ENCODE data around the gene CST9.
"Not testable (repeated sequence)": the region's sequence is repeated elsewhere in the genome, so short reads cannot be mapped to it uniquely, and the experiment has no call there.

The CST9 gene

GRCh38 chr20:23623666-23624323 is 18.1 kb upstream of the CST9 start:
- no peak for DNase-seq (ENCODE audit: low spot score)

GRCh38 chr20:23622839-23623343 is 17.2 kb upstream of the CST9 start:
- peak; percentile 94 for DNase-seq (ENCODE audit: low spot score)

GRCh38 chr20:23622401-23622800 is 16.7 kb upstream of the CST9 start:
- DNase-seq (ENCODE audit: low spot score) = not testable (repeated sequence)

DNA sequence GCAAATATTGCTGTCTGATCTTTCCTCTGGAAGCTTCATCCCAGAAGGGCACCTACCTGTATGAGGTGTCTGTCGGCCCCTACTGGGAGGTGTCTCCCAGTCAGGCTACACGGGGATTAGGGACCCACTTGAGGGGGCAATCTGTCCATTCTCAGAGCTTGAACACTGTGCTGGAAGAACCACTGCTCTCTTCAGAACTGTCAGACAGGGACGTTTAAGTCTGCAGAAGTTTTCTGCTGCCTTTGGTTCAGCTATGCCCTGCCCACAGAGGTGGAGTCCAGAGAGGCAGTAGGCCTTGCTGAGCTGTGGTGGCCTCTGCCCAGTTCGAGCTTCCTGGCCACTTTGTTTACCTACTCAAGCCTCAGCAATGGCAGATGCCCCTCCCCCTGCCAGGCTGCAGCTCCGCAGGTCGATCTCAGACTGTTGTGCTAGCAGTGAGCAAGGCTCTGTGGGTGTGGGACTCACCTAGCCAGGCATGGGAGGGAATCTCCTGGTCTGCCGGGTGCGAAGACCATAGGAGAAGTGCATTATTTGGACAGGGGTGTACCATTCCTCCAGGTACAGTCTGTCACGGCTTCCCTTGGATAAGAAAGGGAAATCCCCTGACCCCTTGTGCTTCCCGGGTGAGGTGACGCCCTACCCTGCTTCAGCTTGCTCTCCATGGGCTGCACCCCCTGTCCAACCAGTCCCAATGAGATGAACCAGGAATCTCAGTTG is 15.1 kb upstream of the CST9 start:
- DNase-seq (ENCODE audit: low spot score) = not testable (repeated sequence)

- no peak for DNase-seq (ENCODE audit: low spot score)
Observed at GRCh38 chr20:23614163-23614562, 8.4 kb upstream of the CST9 start.

DNA sequence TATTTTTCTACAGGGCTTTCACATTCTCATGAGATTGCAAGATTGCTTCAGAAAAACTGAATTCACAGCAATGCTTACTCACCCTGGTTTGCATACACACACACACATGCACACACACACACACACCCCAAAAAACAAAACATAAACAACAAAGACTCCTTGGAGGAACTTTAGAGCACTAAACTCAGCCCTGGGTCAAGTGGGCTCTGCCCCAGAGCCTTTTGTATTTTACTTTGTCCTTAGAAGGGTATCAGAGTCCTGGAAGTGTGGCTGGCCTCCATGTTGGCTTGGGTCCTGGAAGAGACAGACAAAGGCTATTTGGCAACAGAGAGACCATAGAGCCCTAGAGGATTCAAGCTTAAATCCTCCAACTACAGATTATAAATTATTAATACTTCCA is 8.0 kb upstream of the CST9 start:
- DNase-seq (ENCODE audit: low spot score) = no peak

- no peak for DNase-seq (ENCODE audit: low spot score)
Observed at GRCh38 chr20:23612396-23612795, 6.7 kb upstream of the CST9 start.

- no peak for DNase-seq (ENCODE audit: low spot score)
Observed at GRCh38 chr20:23609486-23610109, 3.9 kb upstream of the CST9 start.

- DNase-seq (ENCODE audit: low spot score) = no peak
Observed at GRCh38 chr20:23608251-23608846, 2.6 kb upstream of the CST9 start.

GRCh38 chr20:23607497-23608245 is 2.0 kb upstream of the CST9 start:
- DNase-seq (ENCODE audit: low spot score) = no peak

DNA sequence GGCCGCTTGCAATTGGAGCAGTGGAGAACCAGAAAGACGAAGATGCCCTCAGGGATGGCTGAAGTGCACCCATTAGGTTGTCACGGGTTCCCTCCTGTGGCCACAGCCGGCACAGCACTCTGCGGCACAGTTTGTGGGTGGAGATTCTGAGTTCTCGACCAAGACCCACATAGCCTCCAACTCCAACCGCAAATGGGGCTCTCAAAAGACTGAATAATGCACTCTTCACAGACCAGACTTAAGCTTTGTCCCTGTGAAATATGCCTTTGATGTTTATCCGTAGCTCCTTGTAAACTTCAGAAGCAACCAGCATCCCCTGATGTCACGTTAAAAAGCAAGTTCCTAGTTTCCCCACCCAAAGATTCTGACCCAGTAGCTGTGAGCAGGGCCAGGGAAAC is 934 bp upstream of the CST9 start:
- peak; percentile 93 for DNase-seq (ENCODE audit: low spot score)

GRCh38 chr20:23604306-23604705 is 1.4 kb downstream of the CST9 start:
- no peak for DNase-seq (ENCODE audit: low spot score)

DNA sequence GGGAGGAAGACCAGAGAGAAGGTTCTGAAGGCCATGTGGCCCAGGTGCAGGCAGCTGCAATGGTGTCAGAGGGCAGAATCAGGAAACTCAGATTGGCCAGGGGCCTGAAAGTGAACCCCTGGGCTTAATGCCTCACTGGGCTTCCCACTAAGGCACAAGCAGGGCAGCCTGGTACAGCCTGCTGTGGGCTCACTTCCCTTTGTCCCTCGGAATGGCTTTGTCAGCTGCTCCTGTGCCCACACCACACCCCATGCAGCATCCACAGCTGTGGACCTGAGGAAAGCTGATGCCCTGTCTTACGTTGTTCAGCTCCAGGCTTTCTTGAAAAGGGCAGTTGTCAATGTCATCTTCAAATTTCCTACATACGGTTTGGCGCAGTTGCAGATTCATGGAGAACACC is 2.4 kb downstream of the CST9 start:
- DNase-seq (ENCODE audit: low spot score) = no peak

GRCh38 chr20:23602699-23603098 is 3.0 kb downstream of the CST9 start:
- no peak for DNase-seq (ENCODE audit: low spot score)

DNA sequence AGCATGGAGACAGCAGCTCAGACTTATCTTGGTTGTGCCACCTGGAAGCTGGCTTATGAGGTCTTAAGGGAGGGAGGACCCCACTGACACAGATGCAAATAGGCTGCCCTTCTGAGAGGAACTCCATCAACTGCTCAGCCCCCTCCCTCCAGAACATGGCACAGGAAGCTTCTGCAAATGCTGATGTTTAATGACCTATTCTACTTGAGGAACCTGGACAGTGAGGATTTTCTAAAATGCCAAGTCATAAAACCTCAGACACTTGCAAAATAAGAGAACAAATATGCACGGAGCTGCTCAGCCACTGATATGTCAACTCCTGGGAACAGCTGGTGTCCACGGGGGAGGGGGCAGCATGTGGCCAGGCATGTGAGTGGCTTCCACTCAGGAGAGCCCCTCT is 3.5 kb downstream of the CST9 start:
- DNase-seq (ENCODE audit: low spot score) = no peak

- no peak for DNase-seq (ENCODE audit: low spot score)
Observed at GRCh38 chr20:23601715-23602114, 4.0 kb downstream of the CST9 start.

GRCh38 chr20:23598481-23598880 is 7.2 kb downstream of the CST9 start:
- DNase-seq (ENCODE audit: low spot score) = no peak

DNA sequence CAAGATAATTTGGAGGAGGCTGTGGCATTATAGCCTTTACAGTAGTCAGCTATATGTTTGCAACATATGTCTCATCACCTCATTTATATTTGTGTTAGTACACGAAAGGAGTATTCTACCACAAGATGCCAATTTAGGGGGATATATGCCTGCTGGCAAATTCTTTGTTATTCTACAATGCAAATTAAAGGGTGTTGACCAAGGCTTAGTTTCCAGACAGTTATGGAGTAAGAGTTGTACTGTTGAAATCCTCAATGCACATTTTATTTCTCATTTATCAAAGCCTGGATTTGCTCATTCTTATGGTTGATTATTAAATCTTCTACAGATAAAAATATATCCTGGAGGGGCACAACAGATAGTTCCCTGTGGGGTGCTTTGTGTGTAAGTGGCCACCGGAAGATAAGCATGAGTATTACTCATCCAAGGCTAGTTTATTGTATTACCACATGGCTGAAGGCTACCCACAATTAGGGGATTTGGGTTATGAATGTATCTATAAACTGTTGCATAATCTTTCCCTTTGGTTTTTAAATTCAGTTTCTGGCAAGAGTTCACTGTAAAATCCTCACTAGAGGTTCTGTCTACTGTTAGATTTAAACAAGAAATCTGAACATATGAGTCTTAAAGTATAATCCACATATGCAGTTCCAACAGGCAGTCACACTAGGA is 9.0 kb downstream of the CST9 start:
- no peak for DNase-seq (ENCODE audit: low spot score)

GRCh38 chr20:23595941-23596340 is 9.8 kb downstream of the CST9 start:
- no peak for DNase-seq (ENCODE audit: low spot score)

DNA sequence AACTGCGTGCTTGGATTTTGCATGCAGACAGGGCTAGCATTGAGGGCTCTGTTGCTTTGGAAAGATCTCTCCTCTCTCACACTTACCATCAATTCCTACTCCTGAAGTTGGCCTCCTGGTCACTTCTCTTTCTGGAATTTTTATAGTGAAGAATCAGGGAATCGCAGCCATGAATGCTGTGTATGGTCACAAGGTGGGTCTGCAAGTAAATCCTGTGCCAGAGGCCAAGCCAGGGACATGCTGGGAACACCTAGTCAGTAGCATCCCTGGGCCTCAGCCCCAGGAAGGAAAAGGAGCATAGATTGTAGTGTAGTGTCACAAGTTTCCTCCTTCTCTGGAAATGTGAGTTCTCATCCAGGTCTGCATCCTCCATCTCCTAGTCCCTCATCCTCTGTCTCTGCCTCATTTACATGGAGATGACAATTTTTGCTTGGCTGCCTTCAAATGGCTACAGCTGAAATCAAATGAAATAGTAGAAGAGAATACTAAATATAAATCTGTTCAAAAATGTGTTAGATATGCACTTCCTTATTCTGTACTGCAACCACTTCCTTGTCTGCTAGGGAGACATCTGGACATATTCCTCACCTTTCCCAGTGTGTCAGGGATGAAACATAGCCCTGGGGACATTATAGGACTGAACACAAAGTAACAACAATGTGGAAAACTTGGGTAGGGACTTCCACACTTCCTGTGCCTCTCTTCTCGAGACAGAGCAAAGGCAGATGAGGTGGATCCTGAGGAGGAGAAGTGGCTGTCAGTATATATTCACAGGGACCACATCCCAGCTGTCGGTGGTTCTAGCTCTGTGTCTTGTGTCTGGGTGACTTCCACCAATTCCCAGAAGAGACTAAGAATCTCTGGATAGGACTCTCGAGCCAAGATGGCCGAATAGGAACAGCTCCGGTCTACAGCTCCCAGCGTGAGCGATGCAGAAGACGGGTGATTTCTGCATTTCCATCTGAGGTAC is 17.0 kb downstream of the CST9 start:
- DNase-seq (ENCODE audit: low spot score) = no peak

All from AG20443 (cell line).